22Rv1 (cell line): ENCODE results near the gene MRM1.

Source experiments
- H3K27ac ChIP-seq: fragments of 450-650 bp; 2 replicates; pipeline ENCODE4 v1.5.1; 2017
- CTCF ChIP-seq: fragments of 450-650 bp; IDR thresholded peaks from 2 replicates; pipeline ENCODE4 v1.5.1; 2017; ENCODE audit warnings: mild to moderate bottlenecking
- ZFX ChIP-seq: fragments of 450-650 bp; IDR thresholded peaks from 2 replicates; pipeline ENCODE4 v1.6.1; 2017; ENCODE audit warnings: antibody characterized with exemption, borderline replicate concordance

Gene MRM1

GRCh38 chr17:36611345-36612072 is 10.1 kb downstream of the MRM1 start:
- H3K27ac ChIP-seq = no peak overlapping the region
- TF ChIP-seq CTCF (no peak), ZFX (no peak)

GRCh38 chr17:36612323-36612722 is 10.9 kb downstream of the MRM1 start:
- TF ChIP-seq CTCF (no peak), ZFX (no peak)
- no peak overlapping the region for H3K27ac ChIP-seq

- TF ChIP-seq ZFX (no peak), CTCF (no peak)
- H3K27ac ChIP-seq = no peak overlapping the region
These were observed 11.8 kb downstream of the MRM1 start for GRCh38 chr17:36613155-36613554.

GRCh38 chr17:36614081-36614480 is 12.7 kb downstream of the MRM1 start:
- no peak for TF ChIP-seq ZFX
- no peak overlapping the region for H3K27ac ChIP-seq

GRCh38 chr17:36614933-36615332 is 13.6 kb downstream of the MRM1 start:
- no peak overlapping the region for H3K27ac ChIP-seq
- TF ChIP-seq ZFX (no peak), CTCF (no peak)

- TF ChIP-seq CTCF = no peak
- TF ChIP-seq ZFX = no peak
- H3K27ac ChIP-seq = no peak overlapping the region
These were observed 15.0 kb downstream of the MRM1 start for GRCh38 chr17:36616061-36617029.

GRCh38 chr17:36617773-36618172 is 16.4 kb downstream of the MRM1 start:
- TF ChIP-seq ZFX = no peak
- no peak for TF ChIP-seq CTCF
- H3K27ac ChIP-seq = no peak overlapping the region
